Uterus (tissue), 2 donors: ENCODE results near the gene CCND2.

Experiments used
- POLR2A ChIP-seq, 2 donors: fragments of 450-650 bp; IDR thresholded peaks; one replicate each; pipeline ENCODE4 v1.6.1; 2016; ENCODE audit warnings: antibody characterized with exemption in 2 of 2, mild to moderate bottlenecking in 1 of 2, moderate library complexity in 1 of 2
- TF ChIP-seq, protein P1 (sequence below), 4 experiments: fragments of 200-600 bp in 2 of 4; fragments of 450-650 bp in 2 of 4; sonication (generic) in 2 of 4; IDR thresholded peaks; one replicate each; pipeline ENCODE4 v1.5.1; 2016 to 2019; ENCODE audit warnings: antibody characterized with exemption in 4 of 4, mild to moderate bottlenecking in 2 of 4, moderate library complexity in 1 of 4

DNA sequence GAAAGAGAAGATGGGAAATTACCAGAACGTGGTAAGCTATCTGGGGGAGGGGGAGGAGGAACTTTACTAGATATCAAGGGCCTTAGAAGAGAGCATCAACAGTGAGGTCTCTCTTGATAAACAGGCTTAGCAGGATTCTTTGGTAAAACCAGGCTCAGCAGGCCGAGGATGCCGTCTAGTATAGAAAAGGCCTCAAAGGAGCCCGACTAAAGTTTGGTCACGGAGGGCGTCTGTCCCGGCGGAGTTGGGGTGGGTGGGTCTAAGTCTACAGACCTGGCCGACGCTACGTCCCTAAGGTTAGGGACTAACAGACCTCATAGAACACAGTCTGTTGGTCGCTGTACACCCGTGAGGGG is 46.9 kb downstream of the CCND2 start:
- TF ChIP-seq, protein P1, sequence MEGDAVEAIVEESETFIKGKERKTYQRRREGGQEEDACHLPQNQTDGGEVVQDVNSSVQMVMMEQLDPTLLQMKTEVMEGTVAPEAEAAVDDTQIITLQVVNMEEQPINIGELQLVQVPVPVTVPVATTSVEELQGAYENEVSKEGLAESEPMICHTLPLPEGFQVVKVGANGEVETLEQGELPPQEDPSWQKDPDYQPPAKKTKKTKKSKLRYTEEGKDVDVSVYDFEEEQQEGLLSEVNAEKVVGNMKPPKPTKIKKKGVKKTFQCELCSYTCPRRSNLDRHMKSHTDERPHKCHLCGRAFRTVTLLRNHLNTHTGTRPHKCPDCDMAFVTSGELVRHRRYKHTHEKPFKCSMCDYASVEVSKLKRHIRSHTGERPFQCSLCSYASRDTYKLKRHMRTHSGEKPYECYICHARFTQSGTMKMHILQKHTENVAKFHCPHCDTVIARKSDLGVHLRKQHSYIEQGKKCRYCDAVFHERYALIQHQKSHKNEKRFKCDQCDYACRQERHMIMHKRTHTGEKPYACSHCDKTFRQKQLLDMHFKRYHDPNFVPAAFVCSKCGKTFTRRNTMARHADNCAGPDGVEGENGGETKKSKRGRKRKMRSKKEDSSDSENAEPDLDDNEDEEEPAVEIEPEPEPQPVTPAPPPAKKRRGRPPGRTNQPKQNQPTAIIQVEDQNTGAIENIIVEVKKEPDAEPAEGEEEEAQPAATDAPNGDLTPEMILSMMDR (IDR thresholded peaks at IDR 0.05): no peak
- no peak for TF ChIP-seq POLR2A (IDR thresholded peaks at IDR 0.05)
